GM21381 (cell line): ENCODE measurements around the gene PRR15.

Source experiments
- ATAC-seq: cut with Tn5 transposase; IDR thresholded peaks from one replicate; pipeline ENCODE4 v1.9.1; 2021; ENCODE audit warnings: mild to moderate bottlenecking, moderate library complexity; ENCODE audit not compliant: unreplicated experiment

PRR15 gene

GRCh38 chr7:29567174-29567573 is 3.5 kb downstream of the PRR15 start:
- no peak for ATAC-seq

- no peak for ATAC-seq
These were observed 6.0 kb downstream of the PRR15 start for GRCh38 chr7:29569648-29570047.

- ATAC-seq = no peak
These were observed 8.9 kb downstream of the PRR15 start for GRCh38 chr7:29572558-29572957.

GRCh38 chr7:29573567-29573966 is 9.9 kb downstream of the PRR15 start:
- ATAC-seq = no peak

- ATAC-seq = no peak
These were observed 11.0 kb downstream of the PRR15 start for GRCh38 chr7:29574659-29575058.

- ATAC-seq = peak; percentile 66
These were observed 23.7 kb downstream of the PRR15 start for GRCh38 chr7:29587195-29587808.

GRCh38 chr7:29588212-29588611 is 24.6 kb downstream of the PRR15 start:
- ATAC-seq = no peak

GRCh38 chr7:29588900-29589696 is 25.5 kb downstream of the PRR15 start:
- ATAC-seq = peak; percentile 81

GRCh38 chr7:29592866-29593265 is 29.2 kb downstream of the PRR15 start:
- ATAC-seq = no peak

GRCh38 chr7:29593459-29593858 is 29.8 kb downstream of the PRR15 start:
- ATAC-seq = no peak

GRCh38 chr7:29596593-29597178 is 33.1 kb downstream of the PRR15 start:
- ATAC-seq = no peak

GRCh38 chr7:29597266-29597665 is 33.6 kb downstream of the PRR15 start:
- no peak for ATAC-seq

- ATAC-seq = no peak
These were observed 34.5 kb downstream of the PRR15 start for GRCh38 chr7:29598137-29598536.

GRCh38 chr7:29598613-29599012 is 35.0 kb downstream of the PRR15 start:
- no peak for ATAC-seq

- ATAC-seq = no peak
These were observed 35.4 kb downstream of the PRR15 start for GRCh38 chr7:29599026-29599425.

GRCh38 chr7:29600661-29601060 is 37.0 kb downstream of the PRR15 start:
- no peak for ATAC-seq

- no peak for ATAC-seq
These were observed 40.4 kb downstream of the PRR15 start for GRCh38 chr7:29604052-29604451.

GRCh38 chr7:29604702-29605101 is 41.1 kb downstream of the PRR15 start:
- ATAC-seq = no peak

GRCh38 chr7:29605671-29606070 is 42.0 kb downstream of the PRR15 start:
- ATAC-seq = no peak

- no peak for ATAC-seq
These were observed 42.7 kb downstream of the PRR15 start for GRCh38 chr7:29606287-29606721.

GRCh38 chr7:29606830-29607229 is 43.2 kb downstream of the PRR15 start:
- no peak for ATAC-seq

GRCh38 chr7:29607259-29607658 is 43.6 kb downstream of the PRR15 start:
- no peak for ATAC-seq
